Esophagus (tissue), 2 donors: ENCODE results near the gene FSD2. TPM values are rescaled to one million over a fixed set of nuclear protein-coding genes. Genes with fewer than 3 reads are reported as not detected.

Experiments used
- H3K27ac ChIP-seq, 2 donors: one replicate each; pipeline ENCODE4 v1.5.1; 2013; ENCODE audit warnings: low read depth in 2 of 2, mild to moderate bottlenecking in 2 of 2, inconsistent platforms in 1 of 2, low read length in 1 of 2, moderate library complexity in 1 of 2
- H3K27me3 ChIP-seq, 2 donors: one replicate each; pipeline ENCODE4 v1.6.1; 2013; ENCODE audit warnings: low read length in 2 of 2, control low read depth in 1 of 2, mild to moderate bottlenecking in 1 of 2; ENCODE audit not compliant: insufficient read depth in 2 of 2, control insufficient read depth in 1 of 2
- H3K36me3 ChIP-seq, 2 donors: one replicate each; pipeline ENCODE4 v1.6.1; 2013; ENCODE audit warnings: low read length in 1 of 2; ENCODE audit not compliant: control insufficient read depth in 2 of 2, insufficient read depth in 2 of 2
- H3K4me1 ChIP-seq, 2 donors: one replicate each; pipeline ENCODE4 v1.6.1; 2013; ENCODE audit warnings: low read length in 1 of 2; ENCODE audit not compliant: control insufficient read depth in 2 of 2, insufficient read depth in 2 of 2
- H3K4me3 ChIP-seq, 2 donors: one replicate each; pipeline ENCODE4 v1.5.1; 2013; ENCODE audit warnings: low read length in 2 of 2, mild to moderate bottlenecking in 2 of 2, low read depth in 1 of 2, moderate library complexity in 1 of 2
- H3K9me3 ChIP-seq, 2 donors: one replicate each; pipeline ENCODE4 v1.6.1; 2013; ENCODE audit warnings: mild to moderate bottlenecking in 2 of 2, low read depth in 1 of 2, low read length in 1 of 2, moderate library complexity in 1 of 2; ENCODE audit not compliant: control insufficient read depth in 2 of 2, insufficient read depth in 1 of 2
- WGBS, 2 donors: extraction: QIAGEN DNeasy Blood & Tissue Kit; methylation state at CpG; one replicate each; pipeline ENCODE4 v1.1.7; 2013; 5-methylcytosine and 5-hydroxymethylcytosine counted together
- polyA plus RNA-seq, 2 donors: library from polyadenylated mRNA; stranded (reverse); fragments of 200-250 nt; gene quantifications; one replicate each; pipeline ENCODE4 v1.2.3, GENCODE V29; 2013
- donor health status: healthy with polysubstance abuse.
- donor health status: Bipolar disorder and iron deficiency.

Gene FSD2
- polyA plus RNA-seq, 2 donors: 0.01 to 0.12 TPM

DNA sequence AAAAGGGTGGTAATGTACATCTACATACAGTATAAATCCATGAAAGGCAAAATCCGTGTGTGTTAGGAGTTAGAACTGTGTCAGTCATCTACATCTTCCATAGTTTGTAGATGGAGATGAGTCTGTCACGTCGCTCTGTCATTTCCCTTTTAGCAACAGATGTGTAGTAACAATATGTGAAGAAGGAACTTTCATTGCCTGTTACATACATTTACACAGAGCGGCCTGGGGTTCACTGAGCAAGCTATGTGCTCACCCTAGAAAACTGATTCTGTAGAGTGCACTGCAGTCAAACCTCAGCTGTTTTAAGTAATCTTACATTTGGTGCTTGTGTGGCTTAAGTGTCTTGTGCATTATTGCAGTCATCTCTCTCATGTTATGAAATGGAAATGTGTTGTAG, 54.6 kb downstream of the FSD2 start:
- H3K4me1 ChIP-seq: no peaks in the 10 kb centered on the region
- H3K27ac ChIP-seq: no peak overlapping the region
- 34 to 45% methylated on average over 4 of the region's 4 CpGs for WGBS, 2 donors
- peaks cover 2 to 3% of the 10 kb centered on the region in 2 donors for H3K36me3 ChIP-seq
- H3K27me3 ChIP-seq: no peaks in the 10 kb centered on the region
- H3K9me3 ChIP-seq: no peaks in the 10 kb centered on the region
- H3K4me3 ChIP-seq: peak overlapping the region; percentile 88 to 98

DNA sequence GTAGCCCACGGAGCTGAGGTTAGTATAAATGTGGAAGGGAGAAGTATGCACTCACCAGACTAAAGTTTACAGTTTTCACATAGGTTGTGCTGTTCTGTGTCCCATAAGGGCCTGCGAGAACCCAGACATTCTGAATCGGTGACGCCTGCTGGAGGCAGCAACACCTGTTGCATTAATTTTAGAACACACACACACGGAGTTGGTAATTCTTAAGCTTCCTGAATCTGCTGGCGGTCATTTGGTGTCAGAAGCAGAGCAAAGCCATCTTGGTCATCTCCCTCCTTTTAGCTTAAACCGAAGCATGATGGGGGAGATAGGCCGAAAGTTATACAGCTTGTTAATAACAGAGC, 55.1 kb downstream of the FSD2 start:
- Histone ChIP-seq H3K36me3 (peaks cover 0 to 3% of the 10 kb centered on the region in 2 donors), H3K9me3 (no peaks in the 10 kb centered on the region), H3K27ac (peak overlapping the region; percentile 75 to 94), H3K4me3 (peak overlapping the region; percentile 88 to 98), H3K4me1 (no peaks in the 10 kb centered on the region), H3K27me3 (no peaks in the 10 kb centered on the region)
- WGBS, 2 donors: 1 to 2% methylated on average over 8 of the region's 8 CpGs

DNA sequence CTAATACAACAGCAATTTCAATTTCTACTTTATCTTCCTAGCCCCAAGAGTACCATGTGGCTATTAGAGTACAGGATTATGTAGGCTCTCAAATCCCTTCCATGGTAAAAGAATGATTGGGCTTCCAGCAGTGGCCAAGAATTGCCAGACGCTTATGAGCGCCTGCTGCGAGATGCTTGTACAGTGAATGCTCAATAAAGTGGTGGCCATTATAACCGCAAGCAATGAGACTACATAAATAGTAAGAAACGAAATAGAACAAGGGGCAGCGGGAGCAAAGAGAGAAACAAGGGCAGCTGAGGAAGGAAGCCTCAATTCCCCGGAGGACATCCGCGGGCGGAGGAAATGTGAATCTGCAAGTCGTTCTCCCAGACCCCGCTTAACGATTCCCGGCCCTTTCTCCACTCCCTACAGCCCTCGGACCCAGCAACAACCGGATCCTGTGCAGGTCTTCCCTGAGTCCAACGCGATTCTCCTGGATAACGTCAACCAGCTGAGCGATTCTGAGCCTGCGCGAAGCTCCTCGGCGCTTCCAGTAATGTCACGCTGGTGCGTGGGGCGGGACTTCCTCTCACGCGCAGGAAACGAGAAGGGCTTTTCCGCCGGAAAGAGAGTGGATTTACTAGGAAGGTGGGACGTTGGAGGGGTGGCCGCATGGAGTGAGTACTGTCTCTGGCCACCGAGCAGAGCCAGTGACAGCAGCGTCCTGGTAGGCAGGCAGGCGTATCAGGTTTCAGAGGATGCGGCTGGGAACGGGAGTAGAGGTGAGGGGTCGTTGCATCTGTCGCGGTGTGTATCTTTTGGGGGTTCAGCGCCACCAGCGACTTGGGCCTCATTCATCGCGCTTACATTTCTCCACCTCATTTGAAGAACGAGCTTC, 55.7 kb downstream of the FSD2 start:
- H3K27ac ChIP-seq: peak overlapping the region; percentile 75 to 94
- WGBS, 2 donors: 0% methylated on average over 47 of the region's 47 CpGs
- H3K4me3 ChIP-seq: peak overlapping the region; percentile 88 to 98
- H3K36me3 ChIP-seq: peaks cover 0 to 3% of the 10 kb centered on the region in 2 donors
- no peaks in the 10 kb centered on the region for H3K9me3 ChIP-seq
- no peaks in the 10 kb centered on the region for H3K4me1 ChIP-seq
- H3K27me3 ChIP-seq: no peaks in the 10 kb centered on the region

DNA sequence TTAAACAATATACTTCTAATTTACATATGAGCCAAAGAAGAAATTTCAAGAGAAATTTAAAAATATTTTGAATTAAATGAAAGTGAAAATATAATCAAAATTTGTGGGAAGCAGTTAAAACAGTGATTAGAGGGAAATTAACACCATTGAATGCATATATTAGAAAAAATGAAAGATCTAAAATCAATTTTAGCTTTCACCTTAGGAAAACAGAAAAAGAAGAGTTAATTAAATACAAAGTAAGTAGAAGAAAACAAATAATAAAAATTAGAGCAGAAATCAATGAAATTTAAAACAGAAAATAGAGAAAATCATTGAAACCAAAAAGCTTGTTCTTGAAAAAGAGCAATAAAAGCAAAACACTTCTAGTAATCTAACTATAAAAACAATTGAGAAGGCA, 57.6 kb downstream of the FSD2 start:
- Histone ChIP-seq H3K27me3 (no peaks in the 10 kb centered on the region), H3K4me3 (no peak overlapping the region), H3K36me3 (no peaks in the 10 kb centered on the region), H3K27ac (no peak overlapping the region), H3K4me1 (no peaks in the 10 kb centered on the region), H3K9me3 (no peaks in the 10 kb centered on the region)

DNA sequence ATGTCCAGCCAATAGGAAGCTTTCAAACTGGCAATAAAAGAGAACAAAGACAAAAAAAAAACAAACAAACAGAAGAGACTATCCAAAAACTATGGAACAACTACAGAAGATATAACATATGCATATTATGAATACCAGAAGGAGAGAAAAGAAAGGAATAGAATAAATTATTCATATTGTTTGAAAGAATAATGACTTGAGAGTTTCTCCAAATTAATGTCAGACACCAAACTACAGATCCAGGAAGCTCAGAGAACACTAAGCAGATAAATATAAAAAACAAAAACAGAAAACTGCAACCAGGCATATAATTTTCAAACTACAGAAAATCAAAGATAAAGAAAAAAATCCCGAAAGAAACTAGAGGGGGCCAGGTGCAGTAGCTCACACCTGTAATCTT, 62.1 kb downstream of the FSD2 start:
- Histone ChIP-seq H3K27ac (no peak overlapping the region), H3K4me1 (no peaks in the 10 kb centered on the region), H3K4me3 (no peak overlapping the region), H3K27me3 (no peaks in the 10 kb centered on the region), H3K36me3 (no peaks in the 10 kb centered on the region), H3K9me3 (no peaks in the 10 kb centered on the region)
- WGBS, 2 donors: 92 to 95% methylated on average over 1 of the region's 1 CpG

DNA sequence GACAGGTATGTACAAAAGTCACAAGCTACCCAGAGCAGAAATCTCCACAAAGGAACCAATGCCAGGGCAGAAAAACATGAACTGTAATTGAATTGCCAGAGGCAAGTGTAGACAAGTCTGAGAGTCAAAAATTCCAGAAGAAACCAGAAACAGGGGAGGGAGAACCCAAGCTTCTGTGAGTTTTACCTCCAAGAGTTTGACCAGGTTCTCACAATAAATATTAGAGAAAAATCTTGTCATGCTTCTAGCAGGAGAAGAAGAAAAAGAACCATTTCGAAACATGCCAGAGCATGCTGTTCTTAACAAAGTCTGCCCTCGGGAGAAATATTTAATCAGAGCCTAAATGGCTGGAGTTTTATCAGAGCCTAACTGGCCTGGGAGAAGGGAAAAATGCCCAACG, 63.7 kb downstream of the FSD2 start:
- H3K4me3 ChIP-seq: no peak overlapping the region
- no peaks in the 10 kb centered on the region for H3K9me3 ChIP-seq
- H3K27ac ChIP-seq: no peak overlapping the region
- no peaks in the 10 kb centered on the region for H3K4me1 ChIP-seq
- H3K27me3 ChIP-seq: no peaks in the 10 kb centered on the region
- 46 to 68% methylated on average over 3 of the region's 3 CpGs for WGBS, 2 donors
- no peaks in the 10 kb centered on the region for H3K36me3 ChIP-seq

DNA sequence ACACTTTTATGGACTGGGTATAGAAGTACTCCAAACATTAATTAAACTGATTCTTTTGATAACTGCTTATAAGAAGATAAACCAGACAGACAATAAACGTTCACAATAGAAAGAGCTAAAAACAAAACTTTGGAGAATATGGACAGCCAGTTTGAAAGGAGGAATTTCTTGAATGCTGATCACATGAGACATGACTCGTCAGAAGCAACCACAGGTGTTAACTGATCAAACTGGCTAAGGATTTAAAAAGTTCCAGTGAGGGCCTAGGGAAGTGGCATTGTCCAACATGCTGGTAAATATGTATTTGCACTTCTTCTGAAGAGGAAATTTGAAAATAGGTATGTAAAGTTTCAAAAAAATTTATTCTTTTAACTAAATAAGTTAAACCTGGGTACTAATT, 66.8 kb downstream of the FSD2 start:
- H3K27me3 ChIP-seq: no peaks in the 10 kb centered on the region
- WGBS, 2 donors: 47 to 56% methylated on average over 2 of the region's 2 CpGs
- no peaks in the 10 kb centered on the region for H3K9me3 ChIP-seq
- H3K4me1 ChIP-seq: no peaks in the 10 kb centered on the region
- H3K36me3 ChIP-seq: no peaks in the 10 kb centered on the region
- H3K4me3 ChIP-seq: no peak overlapping the region
- H3K27ac ChIP-seq: no peak overlapping the region

DNA sequence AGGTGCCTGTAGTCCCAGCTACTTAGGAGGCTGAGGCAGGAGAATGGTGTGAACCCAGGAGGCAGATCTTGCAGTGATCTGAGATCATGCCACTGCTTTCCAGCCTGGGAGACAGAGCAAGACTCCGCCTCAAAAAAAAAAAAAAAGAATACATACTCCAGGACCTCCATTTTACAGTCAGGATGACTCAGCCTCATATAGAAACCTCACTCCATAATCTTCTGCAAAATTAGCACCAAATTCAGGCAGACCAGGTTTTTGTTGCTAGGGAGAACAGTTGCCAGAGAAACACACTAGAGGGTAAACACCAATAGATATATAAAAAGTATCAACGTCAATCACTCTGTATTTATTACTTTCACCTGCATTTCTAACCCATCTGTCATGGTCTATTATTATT, 67.9 kb downstream of the FSD2 start:
- no peaks in the 10 kb centered on the region for H3K27me3 ChIP-seq
- WGBS, 2 donors: 81 to 85% methylated on average over 2 of the region's 2 CpGs
- no peaks in the 10 kb centered on the region for H3K36me3 ChIP-seq
- no peak overlapping the region for H3K27ac ChIP-seq
- no peaks in the 10 kb centered on the region for H3K4me1 ChIP-seq
- no peaks in the 10 kb centered on the region for H3K9me3 ChIP-seq
- no peak overlapping the region for H3K4me3 ChIP-seq

DNA sequence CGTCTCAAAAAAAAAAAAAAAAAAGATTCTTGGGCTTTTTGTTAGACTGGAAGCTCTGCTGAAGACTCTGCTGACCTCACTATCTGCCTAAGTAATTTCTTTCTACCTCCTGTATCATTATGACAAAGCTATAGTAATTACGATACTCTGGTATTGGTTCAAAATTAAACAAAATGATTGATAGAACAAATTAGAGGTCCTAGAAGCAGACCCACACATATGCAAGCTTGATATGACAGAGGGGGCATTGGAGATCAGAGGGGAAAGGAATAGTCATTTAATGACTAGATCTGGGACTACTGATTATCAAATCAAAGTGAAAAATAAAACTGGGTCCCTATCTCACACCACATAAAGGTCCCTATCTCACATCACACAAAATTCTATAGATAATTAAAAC, 74.3 kb downstream of the FSD2 start:
- no peak overlapping the region for H3K4me3 ChIP-seq
- WGBS, 2 donors: 84 to 85% methylated on average over 2 of the region's 2 CpGs
- H3K36me3 ChIP-seq: no peaks in the 10 kb centered on the region
- no peaks in the 10 kb centered on the region for H3K9me3 ChIP-seq
- no peaks in the 10 kb centered on the region for H3K27me3 ChIP-seq
- H3K4me1 ChIP-seq: no peaks in the 10 kb centered on the region
- H3K27ac ChIP-seq: no peak overlapping the region

DNA sequence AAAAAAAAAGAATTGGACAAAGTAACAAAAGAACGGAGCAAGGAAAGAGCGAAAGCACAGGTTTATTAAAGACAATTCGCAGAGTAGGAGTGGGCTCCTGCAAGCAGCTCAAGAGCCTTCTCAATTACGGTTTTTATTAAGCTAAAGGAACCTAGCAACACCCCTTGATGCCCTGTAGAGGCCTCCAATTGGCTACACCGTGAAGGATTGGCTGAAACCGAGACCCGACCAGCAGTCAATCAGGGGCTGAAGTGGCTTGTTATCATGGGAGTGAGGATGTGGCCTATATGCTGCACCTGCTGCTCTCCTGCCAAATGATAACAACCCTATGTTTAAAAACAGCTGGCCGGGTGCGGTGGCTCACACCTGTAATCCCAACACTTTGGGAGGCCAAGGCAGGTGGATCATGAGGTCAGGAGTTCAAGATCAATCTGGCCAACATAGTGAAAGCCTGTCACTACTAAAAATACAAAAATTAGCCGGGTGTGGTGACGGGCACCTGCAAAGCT, 75.8 kb downstream of the FSD2 start:
- 92 to 94% methylated on average over 11 of the region's 11 CpGs for WGBS, 2 donors
- Histone ChIP-seq H3K9me3 (no peaks in the 10 kb centered on the region), H3K27ac (no peak overlapping the region), H3K27me3 (no peaks in the 10 kb centered on the region), H3K4me3 (no peak overlapping the region), H3K4me1 (no peaks in the 10 kb centered on the region), H3K36me3 (no peaks in the 10 kb centered on the region)
